ENCODE results near the gene ACOT9.
A peak's percentile ranks its signal among the peaks of the same experiment; 100 is the strongest.
"Not testable (repeated sequence)": the region's sequence is repeated elsewhere in the genome, so short reads cannot be mapped to it uniquely, and the experiment has no call there.

Gene ACOT9

DNA sequence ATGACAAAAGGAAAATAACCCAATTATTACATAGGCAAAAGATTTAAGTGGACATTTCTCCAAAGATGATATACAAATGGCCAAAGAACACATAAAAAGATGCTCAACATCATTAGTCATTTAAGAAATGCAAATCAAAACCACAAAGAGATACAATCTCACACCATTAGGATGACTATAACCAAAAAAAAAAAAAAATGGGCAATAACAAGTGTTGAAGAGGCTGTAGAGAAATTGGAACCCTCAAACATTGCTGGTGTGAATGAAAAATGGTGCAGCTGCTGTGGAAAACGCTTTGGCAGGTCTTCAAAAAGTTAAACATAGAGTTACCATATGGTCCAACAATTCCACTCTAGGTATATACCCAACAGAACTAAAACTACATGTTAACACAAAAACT is 81.4 kb downstream of the ACOT9 start:
- no peak for DNase-seq (ENCODE audit: low read depth in 2 of 2)

DNA sequence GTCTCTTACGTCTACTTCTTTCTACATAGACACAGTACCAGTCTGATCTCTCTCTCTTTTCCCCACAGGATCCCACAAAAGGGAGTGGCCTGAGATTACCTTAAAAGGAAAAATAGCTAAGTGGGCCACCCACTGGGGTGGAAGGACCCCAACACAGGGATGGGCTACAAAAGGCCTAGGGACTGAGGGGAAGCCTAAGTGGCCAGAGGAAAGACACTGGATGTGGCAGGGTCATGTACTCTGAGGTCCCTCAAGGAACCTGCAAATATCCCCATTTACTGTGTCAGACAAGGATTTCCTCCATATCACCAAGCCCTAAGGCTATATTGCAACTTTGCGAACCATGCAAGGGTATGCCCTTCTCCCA is 82.3 kb downstream of the ACOT9 start:
- DNase-seq (ENCODE audit: low read depth in 2 of 2): no peak
- TF ChIP-seq, protein P1, sequence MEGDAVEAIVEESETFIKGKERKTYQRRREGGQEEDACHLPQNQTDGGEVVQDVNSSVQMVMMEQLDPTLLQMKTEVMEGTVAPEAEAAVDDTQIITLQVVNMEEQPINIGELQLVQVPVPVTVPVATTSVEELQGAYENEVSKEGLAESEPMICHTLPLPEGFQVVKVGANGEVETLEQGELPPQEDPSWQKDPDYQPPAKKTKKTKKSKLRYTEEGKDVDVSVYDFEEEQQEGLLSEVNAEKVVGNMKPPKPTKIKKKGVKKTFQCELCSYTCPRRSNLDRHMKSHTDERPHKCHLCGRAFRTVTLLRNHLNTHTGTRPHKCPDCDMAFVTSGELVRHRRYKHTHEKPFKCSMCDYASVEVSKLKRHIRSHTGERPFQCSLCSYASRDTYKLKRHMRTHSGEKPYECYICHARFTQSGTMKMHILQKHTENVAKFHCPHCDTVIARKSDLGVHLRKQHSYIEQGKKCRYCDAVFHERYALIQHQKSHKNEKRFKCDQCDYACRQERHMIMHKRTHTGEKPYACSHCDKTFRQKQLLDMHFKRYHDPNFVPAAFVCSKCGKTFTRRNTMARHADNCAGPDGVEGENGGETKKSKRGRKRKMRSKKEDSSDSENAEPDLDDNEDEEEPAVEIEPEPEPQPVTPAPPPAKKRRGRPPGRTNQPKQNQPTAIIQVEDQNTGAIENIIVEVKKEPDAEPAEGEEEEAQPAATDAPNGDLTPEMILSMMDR (IDR thresholded peaks at IDR 0.05; ENCODE audit: low read depth, low read length): no peak
- H3K4me3 ChIP-seq (replicated peaks in 1 of 2; ENCODE audit: low read depth in 2 of 2, low read length in 2 of 2): no peak overlapping the region

More for the DNA sequence above, 81.4 kb downstream of the ACOT9 start:
- H3K4me3 ChIP-seq (replicated peaks in 1 of 2; ENCODE audit: low read depth in 2 of 2, low read length in 2 of 2): no peak overlapping the region
- TF ChIP-seq, protein P1 (IDR thresholded peaks at IDR 0.05; ENCODE audit: low read depth, low read length): no peak

GRCh38 chrX:23660083-23660765 is 82.9 kb downstream of the ACOT9 start:
- H3K4me3 ChIP-seq (replicated peaks in 1 of 2; ENCODE audit: low read depth in 2 of 2, low read length in 2 of 2); DNase-seq (ENCODE audit: low read depth in 2 of 2): not testable (repeated sequence)

DNA sequence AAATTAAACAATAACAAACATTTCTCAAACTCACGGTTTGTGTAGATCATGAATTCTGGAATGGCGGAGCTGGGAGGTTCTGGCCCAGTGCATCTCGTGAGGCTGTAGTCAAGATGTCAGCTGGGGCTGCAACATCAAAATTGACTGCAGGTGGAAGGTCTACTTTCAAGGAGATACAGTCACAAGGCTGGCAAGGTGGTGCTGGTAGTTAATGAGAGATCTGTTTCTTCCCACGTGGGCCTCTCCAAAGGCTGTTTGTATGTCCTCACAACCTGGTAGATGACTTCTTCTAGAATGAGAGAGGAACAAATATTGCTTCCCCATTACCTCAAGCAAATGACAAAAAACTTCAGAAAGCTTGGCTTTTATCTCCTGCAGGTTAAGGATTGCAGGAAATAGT is 83.7 kb downstream of the ACOT9 start:
- no peak overlapping the region for H3K4me3 ChIP-seq (replicated peaks in 1 of 2; ENCODE audit: low read depth in 2 of 2, low read length in 2 of 2)
- DNase-seq (ENCODE audit: low read depth in 2 of 2): no peak
- TF ChIP-seq, protein P1 (IDR thresholded peaks at IDR 0.05; ENCODE audit: low read depth, low read length): no peak

DNA sequence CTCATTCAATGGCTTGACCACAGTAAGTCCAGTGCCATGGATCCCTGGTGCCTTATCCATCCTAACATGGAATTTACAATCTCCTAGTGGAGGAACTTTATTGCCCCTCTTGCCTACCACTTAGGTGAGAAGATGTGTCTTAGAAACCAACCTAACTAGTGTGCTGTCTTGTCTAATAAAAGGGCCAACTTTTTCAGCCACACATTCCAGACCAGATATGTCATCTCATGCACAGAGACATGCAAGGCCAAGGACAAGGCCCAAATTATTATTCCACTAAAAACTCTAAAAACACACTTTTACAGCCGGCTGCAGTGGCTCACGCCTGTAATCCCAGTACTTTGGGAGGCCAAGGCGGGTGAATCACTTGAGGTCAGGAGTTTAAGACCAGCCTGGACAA is 86.4 kb downstream of the ACOT9 start:
- no peak overlapping the region for H3K4me3 ChIP-seq (replicated peaks in 1 of 2; ENCODE audit: low read depth in 2 of 2, low read length in 2 of 2)
- TF ChIP-seq, protein P1 (IDR thresholded peaks at IDR 0.05; ENCODE audit: low read depth, low read length): no peak
- DNase-seq (ENCODE audit: low read depth in 2 of 2): peak; percentile 3 to 32

DNA sequence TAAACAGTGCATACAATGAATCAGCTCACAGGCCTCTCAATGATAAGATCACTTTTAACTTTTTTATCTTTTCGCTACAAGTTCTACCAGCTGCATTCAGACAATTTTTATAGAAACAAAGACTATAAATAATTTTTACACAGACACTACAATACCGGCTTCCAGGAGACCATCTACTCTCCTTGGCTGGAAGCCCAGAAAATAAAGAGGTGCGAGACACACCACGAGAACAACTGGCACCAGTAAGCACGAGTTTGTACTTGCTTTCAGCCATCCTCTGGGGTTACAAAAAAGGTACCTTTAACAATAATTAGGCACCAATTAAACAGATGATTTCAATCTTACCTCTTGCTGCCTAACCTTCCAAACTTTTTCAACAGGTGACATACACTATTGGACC is 87.0 kb downstream of the ACOT9 start:
- H3K4me3 ChIP-seq (replicated peaks in 1 of 2; ENCODE audit: low read depth in 2 of 2, low read length in 2 of 2): no peak overlapping the region
- TF ChIP-seq, protein P1 (IDR thresholded peaks at IDR 0.05; ENCODE audit: low read depth, low read length): no peak
- no peak for DNase-seq (ENCODE audit: low read depth in 2 of 2)
